Stimulated activated CD4-positive, alpha-beta T cell treated with anti-CD3 and anti-CD28 coated beads, Interleukin-12 subunit alpha, Interleukin-12 subunit beta, amount 100 ng/mL, for 24 hours (primary cell): ENCODE results near the gene NABP1.

ENCODE experiments used
- DNase-seq, 2 experiments: peaks; one replicate each; pipeline ENCODE4 v3.0.0-alpha.2; 2020; ENCODE audit warnings: low read depth in 2 of 2

Gene NABP1

DNA sequence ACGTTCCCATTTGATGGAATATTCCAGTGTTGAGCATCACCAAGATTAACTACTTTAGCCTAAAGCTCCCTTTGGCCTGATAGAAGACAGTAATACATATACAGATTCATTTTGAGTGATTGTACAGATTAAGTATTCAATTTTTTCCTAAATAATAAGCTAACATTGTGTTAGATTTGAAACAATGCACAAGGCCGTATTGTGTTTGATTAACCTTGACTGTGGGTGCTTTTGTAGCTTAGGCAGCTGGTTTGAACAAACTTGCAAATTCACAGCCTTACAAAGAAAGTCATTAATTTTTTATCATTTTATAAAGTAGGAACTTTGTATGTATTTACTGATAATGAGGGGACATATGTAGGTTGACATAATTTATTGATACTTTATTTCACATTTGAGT is 29.6 kb downstream of the NABP1 start:
- no peak for DNase-seq

DNA sequence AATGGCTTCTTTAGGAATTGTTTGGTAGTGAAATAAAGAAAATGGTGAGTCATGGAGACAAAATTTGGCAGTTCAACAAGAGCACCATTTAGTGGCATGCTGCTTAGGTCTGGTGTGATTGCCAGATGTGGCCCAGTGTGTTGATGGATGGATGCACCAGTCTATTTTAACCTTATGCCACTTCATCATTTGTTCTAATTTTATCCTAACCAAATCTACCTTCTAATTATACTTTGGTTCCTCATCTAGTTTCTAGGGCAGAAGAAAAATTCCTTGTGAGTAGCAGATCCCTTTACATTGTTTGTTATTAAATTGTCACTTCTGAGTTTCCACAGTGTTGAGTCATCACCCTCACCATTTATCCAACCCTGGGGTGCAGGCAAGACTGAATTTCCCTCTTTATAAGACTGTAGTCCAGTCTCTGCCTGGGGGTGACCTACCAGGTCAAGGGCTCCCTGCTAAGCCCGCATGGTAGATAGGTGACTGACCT is 32.5 kb downstream of the NABP1 start:
- DNase-seq, result no peak

DNA sequence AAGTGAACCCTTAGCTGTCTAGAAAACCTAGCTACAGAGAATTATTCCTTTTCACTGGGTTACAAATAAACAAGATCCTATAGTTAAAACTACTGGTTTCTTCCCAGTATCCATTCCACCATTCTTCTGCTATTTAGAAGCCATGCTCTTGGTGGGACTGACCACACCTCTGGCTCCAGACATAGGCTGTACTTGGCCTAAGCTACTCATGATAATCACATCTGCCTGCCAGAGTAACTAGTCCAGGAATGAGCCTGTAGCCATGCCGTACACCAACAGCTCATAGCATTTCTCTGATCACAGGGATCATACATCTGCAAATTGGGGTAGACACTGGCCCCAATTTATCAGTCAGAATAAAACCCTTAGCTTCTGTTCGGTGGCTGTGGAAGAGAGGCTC is 33.7 kb downstream of the NABP1 start:
- DNase-seq, result no peak

DNA sequence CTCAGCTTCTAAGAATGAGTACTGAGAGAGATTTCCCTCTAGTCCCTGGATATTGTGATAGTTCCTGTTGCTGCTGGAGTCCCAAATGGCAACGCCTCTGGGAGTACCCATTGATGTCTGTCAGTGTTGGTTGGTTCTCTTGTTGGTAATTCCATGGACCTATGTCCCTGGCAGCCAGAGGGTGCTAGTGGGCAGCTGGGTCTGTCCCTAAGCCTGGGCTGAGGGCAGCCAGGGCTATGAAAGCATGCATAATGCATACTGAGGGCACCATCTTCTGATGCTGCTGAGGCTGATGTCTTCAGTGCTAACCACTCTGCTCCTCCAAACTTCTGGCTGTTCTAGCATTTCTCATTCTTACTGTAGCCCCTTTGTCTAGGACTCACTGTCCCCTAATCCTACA is 35.9 kb downstream of the NABP1 start:
- no peak for DNase-seq

DNA sequence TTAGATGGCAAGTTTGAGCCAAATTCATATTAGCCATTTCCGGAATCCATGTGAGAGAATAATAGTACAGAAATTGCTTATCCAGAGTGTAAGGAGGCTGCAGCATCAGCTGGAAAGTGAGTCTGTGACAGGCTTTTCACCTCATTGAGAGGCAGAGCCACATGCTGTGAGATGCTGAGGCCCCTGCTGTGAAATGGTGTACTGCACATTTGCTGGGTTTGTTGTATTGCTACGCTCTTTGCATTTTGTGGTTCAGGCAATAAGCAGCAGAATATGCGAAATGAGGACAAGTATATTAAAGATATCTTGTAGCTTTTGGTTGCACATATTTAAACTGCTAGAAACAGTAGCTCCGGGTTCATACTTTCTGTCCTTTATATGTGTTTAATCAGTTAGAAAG is 37.0 kb downstream of the NABP1 start:
- no peak for DNase-seq

DNA sequence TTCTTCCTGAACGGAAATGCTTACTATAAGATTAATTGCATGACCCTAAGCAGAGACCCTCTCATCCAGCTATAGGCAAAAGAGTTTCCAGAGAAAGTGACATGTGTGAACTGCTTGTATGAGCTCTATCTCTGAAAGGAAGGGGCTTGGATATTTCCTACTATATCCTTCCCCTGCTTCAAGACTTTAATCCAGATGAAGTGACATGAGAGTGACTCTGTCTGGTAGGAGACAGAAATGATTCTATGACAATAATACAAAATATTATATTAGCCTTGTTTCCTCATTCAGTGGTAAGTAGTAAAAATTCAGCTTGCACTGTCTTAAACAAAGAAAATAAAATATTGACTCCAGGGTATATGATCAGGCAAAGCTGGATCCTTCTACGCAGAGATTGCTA is 37.5 kb downstream of the NABP1 start:
- no peak for DNase-seq

DNA sequence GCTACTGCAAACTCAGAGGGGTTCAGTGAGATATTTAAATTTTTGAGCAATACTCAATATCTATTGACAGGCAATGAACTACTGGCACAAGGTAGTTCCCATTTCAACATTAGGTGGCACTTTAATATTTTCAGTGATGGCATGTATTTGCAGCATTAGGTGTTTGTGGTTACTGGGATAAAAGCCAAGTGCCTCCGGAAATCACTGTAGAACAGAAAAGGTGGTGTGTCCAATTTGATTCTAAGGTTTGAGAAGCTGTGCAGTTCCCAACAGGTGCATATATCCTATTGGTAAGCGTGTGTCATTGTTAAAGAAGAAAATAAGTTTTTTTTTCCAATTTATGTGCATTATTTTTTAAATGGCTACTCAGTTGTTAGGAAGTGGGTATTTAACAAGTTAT is 41.3 kb downstream of the NABP1 start:
- no peak for DNase-seq

DNA sequence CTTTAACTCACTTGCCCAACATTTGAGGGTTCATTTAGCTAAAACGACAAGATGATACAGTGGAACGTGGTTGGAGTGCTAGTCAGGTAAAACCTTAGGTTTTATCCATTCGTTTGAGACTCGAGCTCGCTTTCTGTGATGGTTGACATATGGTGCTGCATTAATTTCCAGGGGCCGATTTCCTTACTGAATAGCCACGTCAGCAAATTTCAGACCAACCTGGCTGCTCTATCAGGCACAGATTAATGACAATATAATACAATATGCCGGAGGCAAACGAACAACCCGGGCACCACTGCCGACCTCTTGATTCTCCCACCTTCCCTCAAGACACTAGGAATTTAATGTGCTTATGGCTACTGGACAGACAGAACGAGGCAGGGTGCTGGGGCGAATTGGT is 42.0 kb downstream of the NABP1 start:
- DNase-seq, result no peak

DNA sequence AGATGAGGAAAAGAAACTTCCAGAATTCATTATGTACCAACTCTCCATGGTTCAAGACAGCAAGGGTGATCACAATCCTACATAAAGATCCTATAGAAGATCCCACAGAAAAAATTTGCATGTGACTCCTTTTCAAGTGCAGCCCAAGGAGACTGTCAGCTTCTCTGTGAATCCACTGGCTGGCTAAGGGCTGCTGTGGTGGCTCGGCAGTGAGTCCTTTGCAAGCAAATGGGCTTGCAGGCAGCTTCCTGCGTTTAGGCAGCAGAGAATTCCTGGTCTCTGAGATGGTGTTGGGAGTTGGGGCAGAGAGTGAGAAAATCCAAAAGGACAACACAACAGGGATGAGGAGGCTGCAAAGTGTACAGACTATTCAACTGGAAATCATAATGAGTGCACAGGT is 43.4 kb downstream of the NABP1 start:
- DNase-seq, result no peak

DNA sequence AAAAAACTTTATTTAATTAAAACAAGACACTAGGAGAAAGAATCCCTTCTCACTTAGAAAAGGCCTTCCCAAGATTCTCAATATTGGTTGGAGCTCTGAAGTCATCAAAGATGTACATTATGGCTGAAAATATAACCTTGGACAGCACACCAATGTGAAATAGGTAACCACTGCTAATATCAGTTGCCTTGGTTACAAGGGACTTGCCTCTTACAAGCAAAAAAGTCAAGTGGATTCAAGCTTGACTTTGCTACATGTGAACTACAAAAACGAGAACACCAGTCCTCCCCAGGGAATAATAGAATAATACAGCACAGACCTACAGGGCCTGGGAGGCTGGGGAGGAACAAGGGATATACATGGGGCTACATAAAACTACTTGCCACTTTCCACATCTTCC is 46.1 kb downstream of the NABP1 start:
- DNase-seq, result no peak

DNA sequence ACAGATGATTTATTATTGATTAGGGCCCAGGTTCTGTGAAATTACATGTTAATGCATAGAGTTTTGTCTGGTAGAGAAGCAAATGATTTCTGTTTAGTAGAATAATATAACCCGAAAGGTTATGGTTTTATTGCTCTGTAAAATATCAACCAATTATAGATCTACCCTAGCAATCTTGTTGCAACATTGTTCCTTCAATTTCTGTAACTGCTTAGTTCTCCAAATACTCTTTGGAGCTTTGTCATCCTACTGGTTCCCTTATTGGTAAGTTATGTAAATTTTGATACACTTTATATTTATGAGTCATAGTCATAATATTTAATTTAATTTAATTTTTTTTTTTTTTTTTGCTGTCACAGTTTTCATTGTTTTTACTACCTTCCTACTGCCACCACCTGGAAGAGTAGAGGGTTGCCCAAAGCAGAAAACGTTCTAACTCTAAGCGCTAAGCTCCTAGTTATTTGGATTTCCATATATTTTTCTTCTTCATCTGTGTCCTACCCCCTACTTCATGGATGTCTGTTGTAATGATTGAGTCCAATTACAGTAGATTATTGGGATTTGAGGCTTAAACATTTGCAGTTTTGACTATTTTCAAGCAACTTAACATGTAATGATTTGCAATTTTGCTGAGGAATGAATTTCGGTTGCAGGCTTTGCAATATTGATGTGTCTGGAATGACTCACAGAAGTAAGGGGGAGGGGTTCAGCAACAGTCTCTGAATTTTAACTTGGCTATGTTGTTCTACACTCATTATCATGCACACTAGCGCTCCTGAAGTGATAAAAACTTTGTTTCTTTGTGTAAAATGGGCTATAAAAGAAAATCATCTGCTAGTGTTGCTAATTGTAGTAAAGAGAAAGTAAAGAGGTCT is 51.1 kb downstream of the NABP1 start:
- DNase-seq, result no peak

DNA sequence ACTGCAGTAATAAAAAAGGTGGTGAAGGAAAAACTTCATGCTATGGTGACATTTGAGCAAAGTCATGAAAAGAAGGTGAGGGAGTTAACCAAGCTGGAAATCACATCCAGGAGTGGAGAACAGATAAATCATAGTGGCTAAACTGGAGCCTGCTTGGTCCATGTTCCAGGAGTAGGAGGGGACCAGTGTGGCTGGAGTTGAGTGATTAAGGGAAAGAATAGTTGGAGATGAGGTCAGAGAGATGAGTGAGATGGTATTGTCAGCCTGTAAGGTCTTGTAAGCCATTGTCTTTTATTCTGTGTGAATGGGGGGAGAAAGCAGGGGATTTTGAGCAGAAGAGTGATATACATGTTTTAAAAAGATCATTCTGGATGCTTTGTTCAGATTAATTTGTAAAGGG is 52.3 kb downstream of the NABP1 start:
- no peak for DNase-seq
